ENCODE measurements around the gene KRTAP10-7. TPM values are rescaled to one million over a fixed set of nuclear protein-coding genes. Genes with fewer than 3 reads are reported as not detected.
A peak's percentile ranks its signal among the peaks of the same experiment; 100 is the strongest.
"Not testable (repeated sequence)": the region's sequence is repeated elsewhere in the genome, so short reads cannot be mapped to it uniquely, and the experiment has no call there.

KRTAP10-7 gene
- not detected for total RNA-seq

GRCh38 chr21:44600118-44600978, at the start of gene KRTAP10-7:
TSS of gene KRTAP10-7 (plus strand) at chr21:44600597. CDS start at chr21:44600622, 25 bp downstream.
- not testable (repeated sequence) for DNase-seq, H3K4me3 Mint-ChIP-seq, H3K9me3 Mint-ChIP-seq, H3K27me3 Mint-ChIP-seq, H3K4me1 Mint-ChIP-seq, H3K27ac Mint-ChIP-seq, H3K36me3 Mint-ChIP-seq

- H3K4me3 Mint-ChIP-seq: no peak overlapping the region
- peaks cover 27% of the 10 kb centered on the region for H3K9me3 Mint-ChIP-seq
- H3K27ac Mint-ChIP-seq: no peak overlapping the region
- H3K4me1 Mint-ChIP-seq: peaks cover 29% of the 10 kb centered on the region
- H3K36me3 Mint-ChIP-seq: peaks cover 29% of the 10 kb centered on the region
- no peaks in the 10 kb centered on the region for H3K27me3 Mint-ChIP-seq
- DNase-seq: no peak
Measured at GRCh38 chr21:44550807-44551206, 49.6 kb upstream of the KRTAP10-7 start.

GRCh38 chr21:44551340-44551961, 48.9 kb upstream of the KRTAP10-7 start, which contains the start of gene KRTAP10-2:
TSS of gene KRTAP10-2 (minus strand) at chr21:44551505. CDS start at chr21:44551458, 47 bp downstream.
- DNase-seq: no peak
- Mint-ChIP-seq H3K9me3 (peaks cover 26% of the 10 kb centered on the region), H3K27me3 (no peaks in the 10 kb centered on the region), H3K27ac (no peak within 1 kb of the TSS), H3K4me1 (peaks cover 28% of the 10 kb centered on the region), H3K4me3 (no peak within 1 kb of the TSS), H3K36me3 (peaks cover 26% of the 10 kb centered on the region)

- no peak overlapping the region for H3K4me3 Mint-ChIP-seq
- no peak for DNase-seq
- peaks cover 22% of the 10 kb centered on the region for H3K4me1 Mint-ChIP-seq
- H3K27me3 Mint-ChIP-seq: no peaks in the 10 kb centered on the region
- no peak overlapping the region for H3K27ac Mint-ChIP-seq
- peaks cover 20% of the 10 kb centered on the region for H3K36me3 Mint-ChIP-seq
- peaks cover 20% of the 10 kb centered on the region for H3K9me3 Mint-ChIP-seq
Measured at GRCh38 chr21:44552136-44552535, 48.3 kb upstream of the KRTAP10-7 start.

GRCh38 chr21:44552681-44553080, 47.7 kb upstream of the KRTAP10-7 start:
- peaks cover 14% of the 10 kb centered on the region for H3K9me3 Mint-ChIP-seq
- H3K4me3 Mint-ChIP-seq: no peak overlapping the region
- no peaks in the 10 kb centered on the region for H3K27me3 Mint-ChIP-seq
- no peak overlapping the region for H3K27ac Mint-ChIP-seq
- no peak for DNase-seq
- H3K4me1 Mint-ChIP-seq: peaks cover 16% of the 10 kb centered on the region
- H3K36me3 Mint-ChIP-seq: peaks cover 14% of the 10 kb centered on the region

GRCh38 chr21:44555200-44555875, 45.1 kb upstream of the KRTAP10-7 start:
- peaks cover 12% of the 10 kb centered on the region for H3K36me3 Mint-ChIP-seq
- H3K4me1 Mint-ChIP-seq: no peaks in the 10 kb centered on the region
- no peak for DNase-seq
- no peaks in the 10 kb centered on the region for H3K27me3 Mint-ChIP-seq
- H3K27ac Mint-ChIP-seq: no peak overlapping the region
- peaks cover 11% of the 10 kb centered on the region for H3K9me3 Mint-ChIP-seq
- no peak overlapping the region for H3K4me3 Mint-ChIP-seq

- no peak overlapping the region for H3K27ac Mint-ChIP-seq
- no peak for DNase-seq
- peaks cover 12% of the 10 kb centered on the region for H3K36me3 Mint-ChIP-seq
- H3K9me3 Mint-ChIP-seq: peaks cover 19% of the 10 kb centered on the region
- no peak overlapping the region for H3K4me3 Mint-ChIP-seq
- no peaks in the 10 kb centered on the region for H3K4me1 Mint-ChIP-seq
- H3K27me3 Mint-ChIP-seq: no peaks in the 10 kb centered on the region
Measured at GRCh38 chr21:44556879-44557278, 43.5 kb upstream of the KRTAP10-7 start.

GRCh38 chr21:44557491-44558328, 42.7 kb upstream of the KRTAP10-7 start:
- H3K27ac Mint-ChIP-seq: no peak overlapping the region

GRCh38 chr21:44558329-44558675, 42.1 kb upstream of the KRTAP10-7 start:
- not testable (repeated sequence) for H3K27me3 Mint-ChIP-seq, H3K27ac Mint-ChIP-seq, DNase-seq, H3K36me3 Mint-ChIP-seq, H3K4me3 Mint-ChIP-seq, H3K4me1 Mint-ChIP-seq
- H3K9me3 Mint-ChIP-seq: peaks cover 22% of the 10 kb centered on the region

More at GRCh38 chr21:44557491-44558328, 42.7 kb upstream of the KRTAP10-7 start:
- DNase-seq: no peak
- H3K9me3 Mint-ChIP-seq: peaks cover 27% of the 10 kb centered on the region
- peaks cover 15% of the 10 kb centered on the region for H3K36me3 Mint-ChIP-seq
- no peaks in the 10 kb centered on the region for H3K27me3 Mint-ChIP-seq
- H3K4me1 Mint-ChIP-seq: no peaks in the 10 kb centered on the region
- no peak overlapping the region for H3K4me3 Mint-ChIP-seq

- Mint-ChIP-seq H3K27me3 (no peaks in the 10 kb centered on the region), H3K9me3 (peaks cover 20% of the 10 kb centered on the region), H3K4me1 (no peaks in the 10 kb centered on the region), H3K27ac (no peak within 1 kb of the TSS), H3K36me3 (peaks cover 8% of the 10 kb centered on the region), H3K4me3 (no peak within 1 kb of the TSS)
- no peak for DNase-seq
Measured at GRCh38 chr21:44558695-44559094, 41.7 kb upstream of the KRTAP10-7 start, which contains the start of gene KRTAP10-3. TSS of gene KRTAP10-3 (minus strand) at chr21:44558795. CDS start at chr21:44558715, 80 bp downstream.

GRCh38 chr21:44564099-44564498, 36.3 kb upstream of the KRTAP10-7 start:
- peaks cover 9% of the 10 kb centered on the region for H3K4me1 Mint-ChIP-seq
- no peaks in the 10 kb centered on the region for H3K27me3 Mint-ChIP-seq
- H3K36me3 Mint-ChIP-seq: peaks cover 8% of the 10 kb centered on the region
- no peak overlapping the region for H3K4me3 Mint-ChIP-seq
- no peak for DNase-seq
- no peak overlapping the region for H3K27ac Mint-ChIP-seq
- peaks cover 21% of the 10 kb centered on the region for H3K9me3 Mint-ChIP-seq

GRCh38 chr21:44564886-44565598, 35.4 kb upstream of the KRTAP10-7 start:
- Mint-ChIP-seq H3K4me1 (peaks cover 9% of the 10 kb centered on the region), H3K4me3 (no peak overlapping the region), H3K36me3 (peaks cover 7% of the 10 kb centered on the region), H3K27ac (peak overlapping the region; percentile 70), H3K9me3 (peaks cover 19% of the 10 kb centered on the region), H3K27me3 (no peaks in the 10 kb centered on the region)
- no peak for DNase-seq

GRCh38 chr21:44566403-44566802, 34.0 kb upstream of the KRTAP10-7 start:
- Mint-ChIP-seq H3K4me1 (peaks cover 9% of the 10 kb centered on the region), H3K4me3 (no peak overlapping the region), H3K9me3 (peaks cover 13% of the 10 kb centered on the region), H3K36me3 (peaks cover 4% of the 10 kb centered on the region), H3K27me3 (no peaks in the 10 kb centered on the region), H3K27ac (no peak overlapping the region)
- no peak for DNase-seq

All from activated naive CD8-positive, alpha-beta T cell treated with anti-CD3 and anti-CD28 coated beads for 36 hours (primary cell).